ENCODE measurements around the gene CD63.

Gene CD63

DNA sequence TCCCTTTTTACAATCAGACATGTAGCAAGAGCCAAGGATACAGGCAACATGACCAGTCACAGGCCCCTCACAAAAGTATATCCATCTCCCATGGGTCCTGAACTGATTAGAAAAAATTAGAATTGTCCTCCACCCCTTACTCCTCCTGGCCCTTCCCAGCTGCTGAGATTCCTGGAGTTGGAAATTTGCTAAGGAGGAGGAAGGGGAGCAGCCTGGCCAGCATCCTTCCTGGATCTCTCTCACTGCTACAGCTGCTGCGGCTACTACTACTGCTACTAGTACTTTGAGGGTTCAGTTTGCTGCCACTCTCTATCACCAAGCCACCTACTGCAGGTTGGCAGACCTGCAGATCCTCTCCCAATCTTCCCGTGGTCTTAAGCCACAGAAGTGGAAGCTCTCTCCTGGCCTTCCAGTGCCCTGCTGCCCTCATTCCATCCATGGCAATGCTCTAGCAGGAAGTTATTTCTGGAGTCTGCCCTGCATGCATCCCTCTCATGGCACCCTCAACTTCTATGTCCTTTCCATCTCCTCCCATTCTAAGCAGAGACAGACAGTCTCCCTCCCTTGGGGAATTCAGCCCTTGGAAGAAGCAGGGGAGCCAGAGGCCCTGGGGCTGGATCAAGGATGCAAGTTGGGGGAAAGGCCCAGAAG is 22.1 kb downstream of the CD63 start:
- no peak for DNase-seq (ENCODE audit: low read depth, low spot score)

GRCh38 chr12:55705782-55706402 is 22.9 kb downstream of the CD63 start:
- no peak for DNase-seq (ENCODE audit: low read depth, low spot score)

GRCh38 chr12:55704824-55705718 is 23.7 kb downstream of the CD63 start:
- DNase-seq (ENCODE audit: low read depth, low spot score) = no peak

DNA sequence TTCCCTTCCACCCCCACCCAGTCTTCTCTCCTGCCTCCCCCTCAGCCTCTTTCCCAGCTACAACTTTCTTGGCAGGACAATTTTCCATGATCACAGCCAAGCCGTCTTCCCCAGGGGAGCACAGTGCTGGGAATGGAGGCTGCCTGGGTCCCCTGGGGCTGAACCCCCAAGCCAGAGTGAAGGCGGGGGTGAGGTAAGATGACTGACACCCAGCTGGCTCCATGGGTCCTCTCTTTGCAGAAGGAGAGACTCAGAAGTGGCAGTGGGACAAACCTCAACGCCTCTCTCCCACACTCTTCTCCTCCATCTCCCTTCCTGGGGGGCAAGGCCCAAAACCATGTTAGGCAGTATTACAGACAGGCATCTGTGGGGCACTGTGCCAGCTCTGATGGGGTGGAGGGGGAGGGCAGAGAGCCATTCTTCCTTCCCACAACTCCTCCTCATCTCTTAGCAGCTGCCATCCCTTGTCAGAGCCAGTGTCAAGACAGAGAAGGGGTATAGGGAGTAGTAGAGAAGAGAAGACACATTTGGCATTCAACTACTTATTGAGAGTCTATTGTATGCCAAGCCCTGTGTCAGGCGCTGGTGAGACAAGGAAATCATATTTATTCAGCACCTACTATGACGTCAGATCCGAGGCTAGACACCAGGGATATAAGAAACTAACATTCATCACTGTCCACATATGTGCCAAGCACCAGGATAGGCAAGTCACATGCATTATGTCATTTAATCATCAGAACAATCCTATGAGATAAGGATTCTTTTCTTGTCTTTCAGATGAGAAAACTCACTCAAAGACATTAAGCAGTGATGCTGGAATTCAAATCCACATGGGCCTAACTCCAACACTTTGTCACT is 24.7 kb downstream of the CD63 start:
- DNase-seq (ENCODE audit: low read depth, low spot score) = no peak

- DNase-seq (ENCODE audit: low read depth, low spot score) = no peak
Observed at GRCh38 chr12:55703288-55703687, 25.5 kb downstream of the CD63 start.

- no peak for DNase-seq (ENCODE audit: low read depth, low spot score)
Observed at GRCh38 chr12:55702861-55703260, 25.9 kb downstream of the CD63 start.

DNA sequence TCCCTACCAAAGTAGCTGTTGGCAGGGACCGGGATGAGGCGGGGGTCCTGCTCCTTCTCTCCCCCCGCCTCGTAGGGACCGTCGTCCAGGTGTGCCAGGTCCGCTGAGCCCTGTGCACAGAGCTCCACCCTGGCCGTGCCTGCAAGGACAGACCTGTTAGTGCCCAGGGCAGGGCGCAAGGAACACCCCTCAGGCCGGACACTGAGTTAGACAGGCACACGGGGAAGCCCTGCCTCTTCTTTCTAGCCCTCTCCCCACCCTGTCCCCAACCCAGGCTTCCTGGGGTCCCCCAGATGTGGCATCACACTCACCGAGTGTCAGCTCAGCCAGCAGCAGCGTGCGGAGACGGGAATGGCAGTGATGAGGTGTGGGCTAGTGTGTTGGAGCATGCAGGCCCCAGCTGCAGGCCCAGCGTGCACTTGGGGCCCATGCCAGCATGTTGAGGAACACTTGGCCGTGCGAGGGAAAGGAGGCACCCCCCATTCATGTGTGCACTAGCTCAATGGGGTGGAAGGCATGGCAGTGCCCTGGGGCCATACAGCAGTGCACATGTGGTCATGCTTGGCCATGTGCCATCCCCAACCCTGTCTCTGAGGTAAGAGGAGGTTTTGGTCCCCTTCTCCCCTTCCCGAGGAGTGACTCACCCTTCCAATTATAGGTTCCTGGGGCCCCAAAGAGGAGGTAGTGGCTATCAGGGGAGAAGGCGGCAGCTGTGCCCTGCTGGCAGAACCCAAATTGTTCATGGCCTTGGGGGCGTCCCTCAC is 28.4 kb downstream of the CD63 start:
- no peak for DNase-seq (ENCODE audit: low read depth, low spot score)

- no peak for DNase-seq (ENCODE audit: low read depth, low spot score)
Observed at GRCh38 chr12:55699471-55700055, 29.2 kb downstream of the CD63 start.

DNA sequence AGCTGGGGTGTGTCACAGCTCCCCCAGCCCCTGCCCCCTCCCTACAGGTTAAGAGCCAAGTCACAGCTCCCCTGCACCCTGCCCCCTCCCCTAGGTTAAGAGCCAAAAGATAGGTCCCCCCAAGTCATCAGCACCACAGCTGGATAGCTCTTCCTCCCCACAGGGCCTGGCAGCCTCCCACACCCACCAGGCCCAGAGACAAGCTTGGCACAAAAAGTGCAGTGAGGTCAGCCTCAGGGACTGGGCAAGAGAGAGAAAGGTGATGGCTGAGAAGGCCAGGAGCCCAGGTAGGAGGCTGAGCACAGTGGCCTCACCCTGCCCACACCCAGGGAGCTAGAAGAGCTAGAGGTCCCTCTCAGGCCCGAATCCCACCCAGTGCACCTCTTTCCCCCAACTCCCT is 29.8 kb downstream of the CD63 start:
- no peak for DNase-seq (ENCODE audit: low read depth, low spot score)

GRCh38 chr12:55698241-55698955 is 30.4 kb downstream of the CD63 start:
- no peak for DNase-seq (ENCODE audit: low read depth, low spot score)

GRCh38 chr12:55697686-55698085 is 31.1 kb downstream of the CD63 start:
- DNase-seq (ENCODE audit: low read depth, low spot score) = no peak

- no peak for DNase-seq (ENCODE audit: low read depth, low spot score)
Observed at GRCh38 chr12:55696796-55697462, 31.9 kb downstream of the CD63 start.

- DNase-seq (ENCODE audit: low read depth, low spot score) = no peak
Observed at GRCh38 chr12:55696141-55696540, 32.7 kb downstream of the CD63 start.

DNA sequence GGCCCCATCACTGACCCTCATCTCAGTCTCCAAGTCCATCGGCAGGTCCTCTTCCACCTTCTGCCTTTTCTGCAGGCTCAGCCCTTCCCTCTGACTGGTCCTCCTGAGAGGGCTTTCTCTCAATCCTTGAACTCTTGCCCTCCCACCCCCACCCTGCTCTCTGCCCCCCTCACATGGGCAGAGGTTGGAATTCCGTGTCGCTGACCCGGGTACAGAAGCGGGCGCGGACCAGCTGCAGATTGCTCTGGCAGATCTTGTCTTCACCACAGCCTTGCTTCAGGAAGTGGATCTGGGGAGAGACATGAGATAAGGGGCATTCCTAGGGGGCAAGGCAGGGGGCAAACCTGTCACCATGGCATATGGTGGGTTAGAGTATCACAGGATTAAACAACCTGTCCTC is 33.5 kb downstream of the CD63 start:
- DNase-seq (ENCODE audit: low read depth, low spot score) = no peak

GRCh38 chr12:55694651-55695050 is 34.2 kb downstream of the CD63 start:
- DNase-seq (ENCODE audit: low read depth, low spot score) = no peak

DNA sequence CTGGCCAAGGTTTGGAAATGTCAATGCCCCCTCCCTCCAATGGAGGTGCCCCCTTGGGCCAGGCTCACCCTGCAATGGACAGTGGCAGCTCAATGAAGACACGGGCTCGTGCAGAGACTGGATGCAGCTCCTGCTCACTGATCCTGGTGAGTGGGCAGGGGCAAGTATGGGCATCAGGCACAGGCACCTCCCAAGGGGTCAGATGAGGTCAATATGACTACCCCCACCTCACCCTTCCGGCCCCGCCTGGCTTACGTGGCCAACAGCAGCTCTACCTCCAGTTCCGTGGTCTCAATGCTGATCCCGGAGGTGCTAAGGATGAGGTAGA is 34.7 kb downstream of the CD63 start:
- DNase-seq (ENCODE audit: low read depth, low spot score) = no peak

DNA sequence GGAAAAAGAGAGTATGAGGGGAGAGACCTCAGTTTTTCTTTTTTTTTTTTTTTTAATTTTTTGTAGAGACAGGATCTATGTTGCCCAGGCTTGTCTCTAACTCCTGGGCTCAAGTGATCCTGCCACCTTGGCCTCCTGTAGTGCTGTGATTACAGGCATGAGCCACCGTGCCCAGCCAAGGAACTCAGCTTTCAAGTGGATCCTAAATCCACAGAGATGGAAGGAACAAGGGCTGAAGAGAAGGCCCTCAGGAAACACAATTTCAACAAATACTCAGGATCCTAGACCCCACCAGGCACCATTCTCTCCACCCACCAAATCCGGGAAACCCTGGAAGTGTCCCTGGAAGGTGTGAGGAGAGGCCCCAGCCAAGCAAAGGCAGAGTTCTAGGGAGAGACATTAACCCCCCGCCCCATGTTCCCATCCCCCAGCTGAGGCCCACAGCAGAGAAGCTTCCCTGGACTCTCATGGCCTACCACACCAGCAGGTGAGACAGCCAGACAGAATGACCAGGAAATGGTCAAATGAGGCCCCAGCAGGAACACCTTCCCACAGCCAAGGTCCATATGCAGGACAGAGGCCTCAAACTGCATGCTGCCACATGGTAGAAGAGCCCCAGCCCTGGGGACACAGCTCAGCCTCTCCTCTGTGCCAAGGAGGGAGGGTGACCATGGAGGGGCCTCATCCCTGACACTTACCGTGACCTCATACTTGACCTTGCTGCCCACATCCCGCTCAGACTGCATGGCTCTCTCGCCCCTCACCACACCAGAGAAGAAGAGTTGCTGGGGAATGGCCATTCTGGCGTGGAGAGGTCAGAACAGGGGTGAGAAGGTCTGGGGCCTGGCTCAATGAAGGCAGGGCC is 35.3 kb downstream of the CD63 start:
- no peak for DNase-seq (ENCODE audit: low read depth, low spot score)

- no peak for DNase-seq (ENCODE audit: low read depth, low spot score)
Observed at GRCh38 chr12:55692631-55693322, 36.0 kb downstream of the CD63 start.
